Osteocyte (in vitro differentiated cells): ENCODE data around the gene MCFD2. TPM values are rescaled to one million over a fixed set of nuclear protein-coding genes. Genes with fewer than 3 reads are reported as not detected.
A peak's percentile ranks its signal among the peaks of the same experiment; 100 is the strongest.

ENCODE experiments used
- DNase-seq: peaks from one replicate; pipeline ENCODE4 v3.0.0; 2021; ENCODE audit warnings: mixed read lengths; ENCODE audit not compliant: unreplicated experiment; ENCODE audit errors: extremely low spot score
- H3K27ac Mint-ChIP-seq: one replicate; pipeline ENCODE4 v1.8.0; 2021; ENCODE audit warnings: mild to moderate bottlenecking, mixed read lengths; ENCODE audit not compliant: unreplicated experiment
- H3K27me3 Mint-ChIP-seq: one replicate; pipeline ENCODE4 v1.8.0; 2021; ENCODE audit warnings: mixed read lengths; ENCODE audit not compliant: unreplicated experiment
- H3K36me3 Mint-ChIP-seq: one replicate; pipeline ENCODE4 v1.8.0; 2021; ENCODE audit warnings: mixed read lengths; ENCODE audit not compliant: unreplicated experiment
- H3K4me1 Mint-ChIP-seq: one replicate; pipeline ENCODE4 v1.8.0; 2021; ENCODE audit warnings: mixed read lengths; ENCODE audit not compliant: unreplicated experiment
- H3K4me3 Mint-ChIP-seq: one replicate; pipeline ENCODE4 v1.8.0; 2021; ENCODE audit warnings: mild to moderate bottlenecking, moderate library complexity, mixed read lengths; ENCODE audit not compliant: unreplicated experiment
- H3K9me3 Mint-ChIP-seq: one replicate; pipeline ENCODE4 v1.8.0; 2021; ENCODE audit warnings: mixed read lengths; ENCODE audit not compliant: unreplicated experiment
- total RNA-seq: library from RNA; stranded (reverse); gene quantifications from 2 replicates; pipeline ENCODE4 v1.2.1, GENCODE V29; 2021
- TF ChIP-seq, protein P1 (sequence below): fragments of 200-600 bp; sonication (generic); IDR thresholded peaks from 2 replicates; pipeline ENCODE4 v1.5.0; 2021; ENCODE audit warnings: antibody characterized with exemption, mild to moderate bottlenecking, moderate library complexity

Gene MCFD2
- total RNA-seq, 1 donor from 2014 or later: 106 TPM

DNA sequence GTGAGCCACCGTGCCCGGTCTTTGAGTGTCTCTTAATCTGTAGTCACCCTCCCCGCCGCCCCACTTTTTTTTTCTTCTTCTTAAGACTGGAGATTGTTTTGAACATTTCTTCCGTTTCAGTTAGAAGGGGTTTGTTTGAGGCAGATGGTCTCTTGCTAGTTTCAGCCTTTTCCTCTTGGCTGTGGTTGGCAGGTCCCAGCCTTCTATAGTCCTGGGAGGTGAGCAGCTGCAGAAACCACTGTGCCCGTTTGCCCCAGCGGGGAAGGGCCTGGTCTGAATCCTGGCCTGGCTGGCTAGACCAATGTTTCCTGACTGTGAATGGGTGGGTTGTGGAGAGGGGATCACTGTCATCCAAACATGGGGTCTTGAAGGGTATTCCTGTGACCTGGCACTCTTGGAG, 30.1 kb upstream of the MCFD2 start:
- DNase-seq: no peak
- Mint-ChIP-seq H3K27ac (no peak overlapping the region), H3K27me3 (no peaks in the 10 kb centered on the region), H3K36me3 (peaks cover 8% of the 10 kb centered on the region), H3K4me1 (peaks cover 21% of the 10 kb centered on the region), H3K9me3 (no peaks in the 10 kb centered on the region), H3K4me3 (no peak overlapping the region)
- TF ChIP-seq, protein P1, sequence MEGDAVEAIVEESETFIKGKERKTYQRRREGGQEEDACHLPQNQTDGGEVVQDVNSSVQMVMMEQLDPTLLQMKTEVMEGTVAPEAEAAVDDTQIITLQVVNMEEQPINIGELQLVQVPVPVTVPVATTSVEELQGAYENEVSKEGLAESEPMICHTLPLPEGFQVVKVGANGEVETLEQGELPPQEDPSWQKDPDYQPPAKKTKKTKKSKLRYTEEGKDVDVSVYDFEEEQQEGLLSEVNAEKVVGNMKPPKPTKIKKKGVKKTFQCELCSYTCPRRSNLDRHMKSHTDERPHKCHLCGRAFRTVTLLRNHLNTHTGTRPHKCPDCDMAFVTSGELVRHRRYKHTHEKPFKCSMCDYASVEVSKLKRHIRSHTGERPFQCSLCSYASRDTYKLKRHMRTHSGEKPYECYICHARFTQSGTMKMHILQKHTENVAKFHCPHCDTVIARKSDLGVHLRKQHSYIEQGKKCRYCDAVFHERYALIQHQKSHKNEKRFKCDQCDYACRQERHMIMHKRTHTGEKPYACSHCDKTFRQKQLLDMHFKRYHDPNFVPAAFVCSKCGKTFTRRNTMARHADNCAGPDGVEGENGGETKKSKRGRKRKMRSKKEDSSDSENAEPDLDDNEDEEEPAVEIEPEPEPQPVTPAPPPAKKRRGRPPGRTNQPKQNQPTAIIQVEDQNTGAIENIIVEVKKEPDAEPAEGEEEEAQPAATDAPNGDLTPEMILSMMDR: no peak

- Mint-ChIP-seq H3K4me1 (peaks cover 33% of the 10 kb centered on the region), H3K4me3 (no peak overlapping the region), H3K27ac (no peak overlapping the region), H3K9me3 (no peaks in the 10 kb centered on the region), H3K36me3 (peaks cover 2% of the 10 kb centered on the region), H3K27me3 (no peaks in the 10 kb centered on the region)
- TF ChIP-seq, protein P1: no peak
- no peak for DNase-seq
Observed at GRCh38 chr2:46943881-46944798, 28.5 kb upstream of the MCFD2 start.

GRCh38 chr2:46942891-46943626, 27.5 kb upstream of the MCFD2 start:
- Mint-ChIP-seq H3K9me3 (no peaks in the 10 kb centered on the region), H3K4me3 (peak overlapping the region; percentile 97), H3K27me3 (no peaks in the 10 kb centered on the region), H3K27ac (peak overlapping the region; percentile 84), H3K4me1 (peaks cover 33% of the 10 kb centered on the region), H3K36me3 (peaks cover 2% of the 10 kb centered on the region)
- TF ChIP-seq, protein P1: no peak
- DNase-seq: no peak

DNA sequence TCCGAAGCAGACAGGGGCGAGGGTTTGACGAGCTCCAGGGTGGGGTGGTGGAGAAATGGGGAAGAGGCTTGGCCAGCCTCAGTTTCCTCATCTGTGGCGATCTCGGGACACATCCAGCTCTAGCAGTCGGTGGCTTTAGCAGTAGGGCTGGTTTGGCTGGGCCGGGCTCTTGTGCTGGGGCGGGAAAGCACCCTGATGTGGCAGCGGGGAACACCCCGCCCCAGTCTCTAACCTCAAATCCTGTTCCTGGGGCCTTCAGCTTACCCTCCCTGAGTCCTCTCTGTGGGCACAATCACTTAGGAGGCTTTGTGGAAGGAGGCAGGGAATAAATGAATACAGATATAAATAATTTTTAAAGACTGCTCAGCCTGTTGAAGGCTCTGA, 26.5 kb upstream of the MCFD2 start:
- Mint-ChIP-seq H3K9me3 (no peaks in the 10 kb centered on the region), H3K27me3 (no peaks in the 10 kb centered on the region), H3K4me3 (peak overlapping the region; percentile 97), H3K36me3 (peaks cover 2% of the 10 kb centered on the region), H3K4me1 (peaks cover 33% of the 10 kb centered on the region), H3K27ac (peak overlapping the region; percentile 84)
- TF ChIP-seq, protein P1: no peak
- DNase-seq: no peak
